ENCODE results near the gene EHD4.
A peak's percentile ranks its signal among the peaks of the same experiment; 100 is the strongest.

Gene EHD4

GRCh38 chr15:41891946-41892345, 80.4 kb downstream of the EHD4 start:
- no peak for ATAC-seq (replicated peaks)

GRCh38 chr15:41891226-41891625, 81.1 kb downstream of the EHD4 start:
- DNase-seq = no peak
- no peak for ATAC-seq (replicated peaks)
- H3K27me3 Mint-ChIP-seq = no peaks in the 10 kb centered on the region
- peaks cover 51 to 58% of the 10 kb centered on the region in 2 donors for H3K4me1 Mint-ChIP-seq (ENCODE audit: low read depth in 2 of 2)
- H3K9me3 Mint-ChIP-seq = no peaks in the 10 kb centered on the region
- peaks cover 21% of the 10 kb centered on the region for H3K36me3 Mint-ChIP-seq (ENCODE audit: insufficient read depth)
- peak overlapping the region; percentile 99 to 100 for H3K27ac Mint-ChIP-seq
- no peak overlapping the region for H3K4me3 Mint-ChIP-seq

More at GRCh38 chr15:41891946-41892345, 80.4 kb downstream of the EHD4 start:
- Mint-ChIP-seq H3K9me3 (no peaks in the 10 kb centered on the region), H3K27ac (peak overlapping the region; percentile 99 to 100), H3K4me3 (peak overlapping the region in 1 of 2 donors; percentile 84), H3K27me3 (no peaks in the 10 kb centered on the region), H3K36me3 (ENCODE audit: insufficient read depth) (peaks cover 24% of the 10 kb centered on the region), H3K4me1 (ENCODE audit: low read depth in 2 of 2) (peaks cover 51 to 60% of the 10 kb centered on the region in 2 donors)
- no peak for DNase-seq

GRCh38 chr15:41890050-41890690, 82.2 kb downstream of the EHD4 start:
- H3K27me3 Mint-ChIP-seq = no peaks in the 10 kb centered on the region
- H3K27ac Mint-ChIP-seq = peak overlapping the region; percentile 84 to 99
- H3K36me3 Mint-ChIP-seq (ENCODE audit: insufficient read depth) = peaks cover 12% of the 10 kb centered on the region
- no peaks in the 10 kb centered on the region for H3K9me3 Mint-ChIP-seq
- DNase-seq (no peak), ATAC-seq (replicated peaks) (no peak)
- H3K4me1 Mint-ChIP-seq (ENCODE audit: low read depth in 2 of 2) = peaks cover 50 to 54% of the 10 kb centered on the region in 2 donors
- H3K4me3 Mint-ChIP-seq = no peak overlapping the region

- no peaks in the 10 kb centered on the region for H3K27me3 Mint-ChIP-seq
- no peaks in the 10 kb centered on the region for H3K9me3 Mint-ChIP-seq
- peak overlapping the region; percentile 46 to 63 for H3K4me3 Mint-ChIP-seq
- H3K27ac Mint-ChIP-seq = peak overlapping the region; percentile 84 to 99
- H3K4me1 Mint-ChIP-seq (ENCODE audit: low read depth in 2 of 2) = peaks cover 39 to 45% of the 10 kb centered on the region in 2 donors
- peaks cover 4% of the 10 kb centered on the region for H3K36me3 Mint-ChIP-seq (ENCODE audit: insufficient read depth)
- DNase-seq = no peak
- ATAC-seq (replicated peaks) = peak; percentile 37
Observed at GRCh38 chr15:41888662-41889253, 83.6 kb downstream of the EHD4 start.

GRCh38 chr15:41887893-41888292, 84.5 kb downstream of the EHD4 start:
- no peak for ATAC-seq (replicated peaks)
- Mint-ChIP-seq H3K4me1 (ENCODE audit: low read depth in 2 of 2) (peaks cover 30 to 39% of the 10 kb centered on the region in 2 donors), H3K27me3 (no peaks in the 10 kb centered on the region), H3K4me3 (no peak overlapping the region), H3K27ac (peak overlapping the region; percentile 84 to 99), H3K36me3 (ENCODE audit: insufficient read depth) (peaks cover 4% of the 10 kb centered on the region), H3K9me3 (no peaks in the 10 kb centered on the region)
- DNase-seq = no peak

- Mint-ChIP-seq H3K4me1 (ENCODE audit: low read depth in 2 of 2) (peaks cover 23 to 32% of the 10 kb centered on the region in 2 donors), H3K27ac (peak overlapping the region; percentile 82 to 99), H3K27me3 (no peaks in the 10 kb centered on the region), H3K9me3 (no peaks in the 10 kb centered on the region), H3K36me3 (ENCODE audit: insufficient read depth) (peaks cover 4% of the 10 kb centered on the region), H3K4me3 (peak overlapping the region in 1 of 2 donors; percentile 37)
- no peak for ATAC-seq (replicated peaks)
- no peak for DNase-seq
Observed at GRCh38 chr15:41887161-41887560, 85.2 kb downstream of the EHD4 start.

- H3K4me3 Mint-ChIP-seq = no peak overlapping the region
- H3K36me3 Mint-ChIP-seq (ENCODE audit: insufficient read depth) = peaks cover 4% of the 10 kb centered on the region
- DNase-seq = no peak
- ATAC-seq (replicated peaks) = no peak
- peak overlapping the region in 1 of 2 donors; percentile 99 for H3K27ac Mint-ChIP-seq
- peaks cover 20 to 32% of the 10 kb centered on the region in 2 donors for H3K4me1 Mint-ChIP-seq (ENCODE audit: low read depth in 2 of 2)
- no peaks in the 10 kb centered on the region for H3K9me3 Mint-ChIP-seq
- H3K27me3 Mint-ChIP-seq = no peaks in the 10 kb centered on the region
Observed at GRCh38 chr15:41886741-41887140, 85.6 kb downstream of the EHD4 start.

GRCh38 chr15:41885841-41886240, 86.5 kb downstream of the EHD4 start:
- peaks cover 4% of the 10 kb centered on the region for H3K36me3 Mint-ChIP-seq (ENCODE audit: insufficient read depth)
- peak overlapping the region in 1 of 2 donors; percentile 99 for H3K27ac Mint-ChIP-seq

GRCh38 chr15:41885321-41885720, 87.0 kb downstream of the EHD4 start:
- Mint-ChIP-seq H3K4me1 (ENCODE audit: low read depth in 2 of 2) (peaks cover 20 to 40% of the 10 kb centered on the region in 2 donors), H3K36me3 (ENCODE audit: insufficient read depth) (peaks cover 4% of the 10 kb centered on the region), H3K27me3 (peaks cover 12 to 14% of the 10 kb centered on the region in 2 donors), H3K9me3 (no peaks in the 10 kb centered on the region), H3K27ac (no peak overlapping the region), H3K4me3 (no peak overlapping the region)
- no peak for ATAC-seq (replicated peaks)
- DNase-seq = no peak

More at GRCh38 chr15:41885841-41886240, 86.5 kb downstream of the EHD4 start:
- no peak overlapping the region for H3K4me3 Mint-ChIP-seq
- H3K4me1 Mint-ChIP-seq (ENCODE audit: low read depth in 2 of 2) = peaks cover 20 to 39% of the 10 kb centered on the region in 2 donors
- no peak for ATAC-seq (replicated peaks)
- H3K27me3 Mint-ChIP-seq = peaks cover 8 to 9% of the 10 kb centered on the region in 2 donors
- H3K9me3 Mint-ChIP-seq = no peaks in the 10 kb centered on the region
- no peak for DNase-seq

GRCh38 chr15:41884458-41884857, 87.9 kb downstream of the EHD4 start:
- peaks cover 4% of the 10 kb centered on the region for H3K36me3 Mint-ChIP-seq (ENCODE audit: insufficient read depth)
- no peak overlapping the region for H3K4me3 Mint-ChIP-seq
- DNase-seq (no peak), ATAC-seq (replicated peaks) (no peak)
- H3K27me3 Mint-ChIP-seq = peaks cover 12 to 22% of the 10 kb centered on the region in 2 donors
- no peaks in the 10 kb centered on the region for H3K9me3 Mint-ChIP-seq
- H3K27ac Mint-ChIP-seq = peak overlapping the region in 1 of 2 donors; percentile 14
- H3K4me1 Mint-ChIP-seq (ENCODE audit: low read depth in 2 of 2) = peaks cover 20 to 37% of the 10 kb centered on the region in 2 donors

GRCh38 chr15:41883484-41883825, 88.9 kb downstream of the EHD4 start:
- no peak for ATAC-seq (replicated peaks)
- H3K4me1 Mint-ChIP-seq (ENCODE audit: low read depth in 2 of 2) = peaks cover 13 to 29% of the 10 kb centered on the region in 2 donors
- no peaks in the 10 kb centered on the region for H3K9me3 Mint-ChIP-seq
- no peak for DNase-seq
- H3K36me3 Mint-ChIP-seq (ENCODE audit: insufficient read depth) = peaks cover 4% of the 10 kb centered on the region
- peaks cover 12 to 24% of the 10 kb centered on the region in 2 donors for H3K27me3 Mint-ChIP-seq
- H3K4me3 Mint-ChIP-seq = no peak overlapping the region
- no peak overlapping the region for H3K27ac Mint-ChIP-seq

GRCh38 chr15:41882689-41883483, 89.5 kb downstream of the EHD4 start:
- H3K27me3 Mint-ChIP-seq = peaks cover 12 to 24% of the 10 kb centered on the region in 2 donors
- peaks cover 8 to 23% of the 10 kb centered on the region in 2 donors for H3K4me1 Mint-ChIP-seq (ENCODE audit: low read depth in 2 of 2)
- H3K4me3 Mint-ChIP-seq = peak overlapping the region in 1 of 2 donors; percentile 14
- DNase-seq (no peak), ATAC-seq (replicated peaks) (no peak)
- peaks cover 4% of the 10 kb centered on the region for H3K36me3 Mint-ChIP-seq (ENCODE audit: insufficient read depth)
- no peak overlapping the region for H3K27ac Mint-ChIP-seq
- H3K9me3 Mint-ChIP-seq = no peaks in the 10 kb centered on the region

- H3K4me3 Mint-ChIP-seq = peak overlapping the region in 1 of 2 donors; percentile 56
- no peaks in the 10 kb centered on the region for H3K9me3 Mint-ChIP-seq
- H3K36me3 Mint-ChIP-seq (ENCODE audit: insufficient read depth) = peaks cover 4% of the 10 kb centered on the region
- H3K27me3 Mint-ChIP-seq = peaks cover 12 to 24% of the 10 kb centered on the region in 2 donors
- H3K4me1 Mint-ChIP-seq (ENCODE audit: low read depth in 2 of 2) = peaks cover 3 to 17% of the 10 kb centered on the region in 2 donors
- no peak overlapping the region for H3K27ac Mint-ChIP-seq
- ATAC-seq (replicated peaks) (peak; percentile 65), DNase-seq (no peak)
Observed at GRCh38 chr15:41881920-41882688, 90.3 kb downstream of the EHD4 start.
